K562 (cell line): Measurements from ENCODE around the gene SBK1. TPM values are rescaled to one million over a fixed set of nuclear protein-coding genes. Genes with fewer than 3 reads are reported as not detected.

ENCODE experiments used
- ATAC-seq: fragments of 200-7000 bp; cut with Tn5 transposase; 3 replicates; pipeline ENCODE4 v1.9.1; 2020; ENCODE audit warnings: moderate library complexity
- BruUV-seq: library from RNA; stranded (reverse); fragments of 400-500 nt; replicated peaks from 2 replicates; lab custom pipeline; 2021; lab: Mats Ljungman, UMichigan
- CTCF ChIA-PET: fragments of 300-600 bp; formaldehyde crosslinking; extraction: SDS; loops from one replicate; lab custom pipeline; 2021; ENCODE audit warnings: low intra/inter-chr PET ratio; lab: Yijun Ruan, JAX
- POLR2A ChIA-PET: fragments of 300-600, 350-650 bp; sonication (Branson Sonifier 250); formaldehyde crosslinking; extraction: SDS; loops from one replicate; lab custom pipeline; 2021; ENCODE audit warnings: antibody characterized with exemption, inconsistent platforms; lab: Yijun Ruan, JAX
- DNase-seq, 4 experiments: peaks; one replicate each; pipeline versions ENCODE4 v3.0.0 to v3.0.0-alpha.2; 2011 to 2018; ENCODE audit warnings: low spot score in 3 of 4, mixed read lengths in 3 of 4; ENCODE audit errors: extremely low read depth in 1 of 4
- FAIRE-seq: peaks from 2 replicates; lab custom pipeline; 2011; peaks lifted over from hg19 to GRCh38; lab: Jason Lieb, UNC
- H2AFZ ChIP-seq: 2 replicates; pipeline ENCODE4 v1.6.0; 2011; ENCODE audit warnings: low read depth, low read length, control low read depth, inconsistent platforms
- H3K27ac ChIP-seq: fragments of 200-600 bp; 3 replicates; pipeline ENCODE4 v1.8.0; 2011; ENCODE audit warnings: low read depth, mild to moderate bottlenecking, control low read depth, inconsistent platforms, low read length, moderate library complexity, mixed read lengths; ENCODE audit errors: extremely low read depth
- H3K27me3 ChIP-seq, 2 experiments: fragments of 300-600 bp in 1 of 2; 2 replicates in 1 of 2; 3 replicates in 1 of 2; pipeline versions ENCODE4 v1.6.0 to v1.8.0; 2011; ENCODE audit warnings: inconsistent platforms in 2 of 2, low read length in 2 of 2, mild to moderate bottlenecking in 1 of 2, mixed read lengths in 1 of 2, moderate library complexity in 1 of 2; ENCODE audit not compliant: control insufficient read depth in 2 of 2, insufficient read depth in 2 of 2
- H3K36me3 ChIP-seq: fragments of 300-600 bp; 3 replicates; pipeline ENCODE4 v1.8.0; 2011; ENCODE audit warnings: mild to moderate bottlenecking, low read length, inconsistent platforms; ENCODE audit not compliant: control insufficient read depth, insufficient read depth
- H3K4me1 ChIP-seq, 2 experiments: fragments of 200-600 bp in 1 of 2; replicated peaks in 1 of 2; 2 replicates in 1 of 2; 3 replicates in 1 of 2; pipeline versions ENCODE4 v1.5.1 to v1.8.0; 2011; ENCODE audit warnings: inconsistent platforms in 2 of 2, low read length in 2 of 2, mild to moderate bottlenecking in 1 of 2, mixed read lengths in 1 of 2, moderate library complexity in 1 of 2; ENCODE audit not compliant: control insufficient read depth in 2 of 2, insufficient read depth in 2 of 2
- H3K4me2 ChIP-seq: 2 replicates; pipeline ENCODE4 v1.6.1; 2011; ENCODE audit warnings: low read length, control low read depth, inconsistent platforms, mixed read lengths; ENCODE audit not compliant: insufficient read depth
- H3K4me3 ChIP-seq: fragments of 200-600 bp; sonication (generic), shearing (Covaris generic); 2 replicates; pipeline ENCODE4 v1.5.1; 2016; ENCODE audit warnings: control low read depth, inconsistent platforms
- H3K79me2 ChIP-seq: fragments of 200-600 bp; 3 replicates; pipeline ENCODE4 v1.8.0; 2011; ENCODE audit warnings: low read length, inconsistent platforms; ENCODE audit not compliant: control insufficient read depth, insufficient read depth
- H3K9ac ChIP-seq, 2 experiments: 2 replicates each; pipeline versions ENCODE4 v1.6.0 to v1.6.1; 2011; ENCODE audit warnings: low read depth in 2 of 2, low read length in 2 of 2, control low read depth in 1 of 2, inconsistent platforms in 1 of 2, mild to moderate bottlenecking in 1 of 2, mixed read lengths in 1 of 2; ENCODE audit not compliant: insufficient read depth in 1 of 2
- H3K9me1 ChIP-seq: one replicate; pipeline ENCODE4 v1.6.0; 2011; ENCODE audit warnings: inconsistent platforms, mild to moderate bottlenecking, low read length, moderate library complexity; ENCODE audit not compliant: control insufficient read depth, insufficient read depth
- H3K9me3 ChIP-seq: replicated peaks from 2 replicates; pipeline ENCODE4 v1.5.1; 2011; ENCODE audit warnings: low read depth, low read length, inconsistent platforms; ENCODE audit not compliant: control insufficient read depth, insufficient read depth
- H4K20me1 ChIP-seq: replicated peaks from 2 replicates; pipeline ENCODE4 v1.6.1; 2011; ENCODE audit warnings: low read length, inconsistent platforms, mixed read lengths; ENCODE audit not compliant: control insufficient read depth, insufficient read depth
- CREBBP ChIP-seq: IDR thresholded peaks from one replicate; pipeline ENCODE4 v1.6.1; 2012; ENCODE audit warnings: low read depth, mild to moderate bottlenecking, control low read depth, inconsistent platforms, low read length
- GABPB2 ChIP-seq: fragments of 250-450 bp; sonication (Bioruptor Pico); conservative IDR thresholded peaks from 2 replicates; pipeline ENCODE4 v1.5.1; 2021; ENCODE audit warnings: mild to moderate bottlenecking
- HNRNPK ChIP-seq: fragments of 200-400 bp; formaldehyde crosslinking; IDR thresholded peaks from one replicate; pipeline ENCODE4 v1.6.1; 2018; ENCODE audit warnings: mild to moderate bottlenecking, low read depth, low read length; ENCODE audit not compliant: poor library complexity, severe bottlenecking
- MEF2A ChIP-seq: IDR thresholded peaks from 2 replicates; pipeline ENCODE4 v1.6.1; 2011; ENCODE audit warnings: low read depth, mild to moderate bottlenecking, low read length, moderate library complexity; ENCODE audit not compliant: control insufficient read depth
- POLR2A ChIP-seq: fragments of 450-650 bp; conservative IDR thresholded peaks from 2 replicates; pipeline ENCODE4 v1.6.1; 2016
- RBM17 ChIP-seq: fragments of 200-400 bp; formaldehyde crosslinking; IDR thresholded peaks from 2 replicates; pipeline ENCODE4 v1.6.1; 2017; ENCODE audit warnings: low read depth, mild to moderate bottlenecking, low read length, borderline replicate concordance
- ZNF224 ChIP-seq: sonication (generic); formaldehyde crosslinking; IDR thresholded peaks from 2 replicates; pipeline ENCODE4 v1.8.0; 2022; ENCODE audit warnings: mild to moderate bottlenecking, missing genetic modification reagents
- ZNF583 ChIP-seq: fragments of 250-450 bp; sonication (Bioruptor Pico); IDR thresholded peaks from 2 replicates; pipeline ENCODE4 v1.4.0; 2020
- WGBS: fragments of 100-300 bp; shearing (Covaris generic); methylation state at CpG from one replicate; pipeline ENCODE4 v1.1.6; 2016; ENCODE audit warnings: low coverage, mixed read lengths; ENCODE audit not compliant: insufficient coverage; ENCODE audit errors: missing lambda C conversion rate; 5-methylcytosine and 5-hydroxymethylcytosine counted together
- in situ Hi-C: fragments of 300-500 bp; cut with MboI; formaldehyde crosslinking; loops from 4 replicates; pipeline ENCODE4 v1.15.0; 2018; ENCODE audit warnings: inconsistent platforms, mixed read lengths
- intact Hi-C: fragments of 100-400 bp; cut with micrococcal nuclease; formaldehyde crosslinking; loops from 2 replicates; pipeline ENCODE4 v1.14.2; 2022
- polyA plus RNA-seq, 8 experiments: library from polyadenylated mRNA; depleted of rRNA in 4 of 8; stranded (reverse) in 5 of 8; unstranded in 3 of 8; fragments of >200 nt; fragmentation: Nextera tagmentation in 2 of 8; fragmentation: Illumina TruSeq in 1 of 8; extraction: Ambion mirVana in 2 of 8; extraction: Trizol in 1 of 8; gene quantifications; 2 replicates each; pipeline versions ENCODE4 v1.2.1 to v1.2.3, GENCODE V29; 2011 to 2014; ENCODE audit warnings: inconsistent platforms in 1 of 8, missing spikeins in 1 of 8
- total RNA-seq, 7 experiments: library from RNA; depleted of rRNA in 6 of 7; stranded (reverse); fragments of >200 nt in 6 of 7; fragmentation: Illumina TruSeq in 2 of 7; extraction: Trizol in 2 of 7; gene quantifications; 2 replicates each; pipeline versions ENCODE4 v1.2.1 to v1.2.3, GENCODE V29; 2011 to 2021; ENCODE audit warnings: low replicate concordance in 1 of 7
- TF ChIP-seq, protein P1 (sequence below): sonication (generic); formaldehyde crosslinking; IDR thresholded peaks from 2 replicates; pipeline ENCODE4 v1.8.0; 2022; ENCODE audit warnings: mild to moderate bottlenecking, missing genetic modification reagents, borderline replicate concordance

SBK1 gene
- total and polyA plus RNA-seq, 9 of the 15 experiments (the other 6 are each of a cell fraction or from before 2014, with no cell fraction given), result 0.01 to 0.07 (median 0.03) TPM; not detected in 6

DNA sequence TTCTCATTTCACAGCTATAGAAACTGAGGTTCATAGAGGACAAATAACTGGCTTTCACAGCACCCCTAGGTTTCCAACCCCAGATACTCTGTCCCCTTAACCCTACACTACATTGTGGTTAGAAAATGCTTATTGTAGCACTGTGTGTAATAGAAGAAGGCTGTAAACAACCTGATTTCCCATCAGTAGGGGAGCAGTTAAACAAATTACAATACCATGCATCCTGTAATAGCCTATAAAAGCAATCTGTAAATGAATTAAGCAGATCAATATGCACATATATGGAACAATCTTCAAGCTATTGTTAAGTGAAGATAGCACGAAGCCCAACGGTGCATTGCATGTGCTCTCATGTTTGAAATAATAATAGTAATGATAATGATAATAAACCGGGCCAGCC lies 41.3 kb upstream of the SBK1 start:
- BruUV-seq, result no TSS peak
- ChIA-PET CTCF (no interaction called here), POLR2A (no interaction called here)
- no peak for TF ChIP-seq GABPB2 (CRISPR knock-in tag)
- TF ChIP-seq HNRNPK, result no peak
- TF ChIP-seq ZNF583 (CRISPR knock-in tag), result no peak
- TF ChIP-seq, protein P1, sequence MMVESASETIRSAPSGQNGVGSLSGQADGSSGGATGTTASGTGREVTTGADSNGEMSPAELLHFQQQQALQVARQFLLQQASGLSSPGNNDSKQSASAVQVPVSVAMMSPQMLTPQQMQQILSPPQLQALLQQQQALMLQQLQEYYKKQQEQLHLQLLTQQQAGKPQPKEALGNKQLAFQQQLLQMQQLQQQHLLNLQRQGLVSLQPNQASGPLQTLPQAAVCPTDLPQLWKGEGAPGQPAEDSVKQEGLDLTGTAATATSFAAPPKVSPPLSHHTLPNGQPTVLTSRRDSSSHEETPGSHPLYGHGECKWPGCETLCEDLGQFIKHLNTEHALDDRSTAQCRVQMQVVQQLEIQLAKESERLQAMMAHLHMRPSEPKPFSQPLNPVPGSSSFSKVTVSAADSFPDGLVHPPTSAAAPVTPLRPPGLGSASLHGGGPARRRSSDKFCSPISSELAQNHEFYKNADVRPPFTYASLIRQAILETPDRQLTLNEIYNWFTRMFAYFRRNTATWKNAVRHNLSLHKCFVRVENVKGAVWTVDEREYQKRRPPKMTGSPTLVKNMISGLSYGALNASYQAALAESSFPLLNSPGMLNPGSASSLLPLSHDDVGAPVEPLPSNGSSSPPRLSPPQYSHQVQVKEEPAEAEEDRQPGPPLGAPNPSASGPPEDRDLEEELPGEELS (CRISPR knock-in tag), result no peak
- no peak for TF ChIP-seq MEF2A
- TF ChIP-seq POLR2A, result no peak
- TF ChIP-seq RBM17, result no peak
- TF ChIP-seq ZNF224 (CRISPR knock-in tag), result no peak
- TF ChIP-seq CREBBP, result no peak
- Histone ChIP-seq H4K20me1 (0 out of 2 replicates have a peak, but pooled peaks cover 2% of the 10 kb centered on the region), H3K9ac (no peak overlapping the region), H3K79me2 (no peaks in the 10 kb centered on the region), H3K4me1 (no peaks in the 10 kb centered on the region; a peak in 1 of 5 replicates), H3K9me1 (no peaks in the 10 kb centered on the region), H3K27ac (no peak overlapping the region), H3K9me3 (0 out of 2 replicates have a peak, but pooled peaks cover 1% of the 10 kb centered on the region), H3K4me3 (no peak overlapping the region), H3K36me3 (no peaks in the 10 kb centered on the region), H3K4me2 (no peak overlapping the region), H3K27me3 (peaks cover 17 to 20% of the 10 kb centered on the region in 2 experiments; a peak in 4 of 5 replicates), H2AFZ (no peak overlapping the region)
- in situ Hi-C loops (no loop called here), intact Hi-C loops (no loop called here)
- FAIRE-seq (no peak), DNase-seq (no peak), ATAC-seq (no peak)
- 2% methylated on average over 3 of the region's 3 CpGs for WGBS
